Adrenal gland (tissue), 5 donors: ENCODE measurements around the gene NINL.

Experiments
- POLR2A ChIP-seq, 2 donors: fragments of 450-650 bp; IDR thresholded peaks; one replicate each; pipeline ENCODE4 v1.6.1; 2017; ENCODE audit warnings: antibody characterized with exemption in 2 of 2, mild to moderate bottlenecking in 2 of 2, moderate library complexity in 1 of 2
- TF ChIP-seq, protein P1 (sequence below), 6 experiments: fragments of 450-650 bp in 4 of 6; fragments of 200-600 bp in 2 of 6; sonication (generic) in 1 of 6; IDR thresholded peaks; 1 replicate in 5 of 6; 2 replicates in 1 of 6; pipeline versions ENCODE4 v1.5.1 to v1.8.0; 2016 to 2021; ENCODE audit warnings: antibody characterized with exemption in 6 of 6, mild to moderate bottlenecking in 2 of 6, moderate library complexity in 1 of 6
- donor health status: DM: no; HTN: no; CAD: no.

DNA sequence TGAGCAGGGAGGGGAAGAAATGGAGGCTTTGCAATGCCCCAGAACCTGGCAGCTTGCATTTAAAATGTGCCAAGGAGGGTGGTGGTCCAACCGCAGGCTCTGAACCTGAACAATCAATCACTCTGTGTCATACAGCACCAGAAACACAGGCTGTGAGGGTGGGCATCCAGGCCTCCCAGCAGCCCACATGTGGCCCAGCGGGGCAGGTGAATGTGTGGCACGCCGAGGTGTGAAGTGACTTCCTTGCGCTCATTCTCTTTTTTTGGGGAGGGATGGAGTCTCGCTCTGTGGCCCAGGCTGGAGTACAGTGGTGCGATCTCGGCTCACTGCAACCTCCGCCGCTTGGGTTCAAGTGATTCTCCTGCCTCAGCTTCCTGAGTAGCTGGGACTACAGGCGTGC is 97.4 kb downstream of the NINL start:
- TF ChIP-seq POLR2A (IDR thresholded peaks at IDR 0.05): no peak
- TF ChIP-seq, protein P1, sequence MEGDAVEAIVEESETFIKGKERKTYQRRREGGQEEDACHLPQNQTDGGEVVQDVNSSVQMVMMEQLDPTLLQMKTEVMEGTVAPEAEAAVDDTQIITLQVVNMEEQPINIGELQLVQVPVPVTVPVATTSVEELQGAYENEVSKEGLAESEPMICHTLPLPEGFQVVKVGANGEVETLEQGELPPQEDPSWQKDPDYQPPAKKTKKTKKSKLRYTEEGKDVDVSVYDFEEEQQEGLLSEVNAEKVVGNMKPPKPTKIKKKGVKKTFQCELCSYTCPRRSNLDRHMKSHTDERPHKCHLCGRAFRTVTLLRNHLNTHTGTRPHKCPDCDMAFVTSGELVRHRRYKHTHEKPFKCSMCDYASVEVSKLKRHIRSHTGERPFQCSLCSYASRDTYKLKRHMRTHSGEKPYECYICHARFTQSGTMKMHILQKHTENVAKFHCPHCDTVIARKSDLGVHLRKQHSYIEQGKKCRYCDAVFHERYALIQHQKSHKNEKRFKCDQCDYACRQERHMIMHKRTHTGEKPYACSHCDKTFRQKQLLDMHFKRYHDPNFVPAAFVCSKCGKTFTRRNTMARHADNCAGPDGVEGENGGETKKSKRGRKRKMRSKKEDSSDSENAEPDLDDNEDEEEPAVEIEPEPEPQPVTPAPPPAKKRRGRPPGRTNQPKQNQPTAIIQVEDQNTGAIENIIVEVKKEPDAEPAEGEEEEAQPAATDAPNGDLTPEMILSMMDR (IDR thresholded peaks at IDR 0.05): no peak
